Stromal cell of bone marrow (primary cell): ENCODE results near the gene LRP1B.
"Not testable (repeated sequence)": the region's sequence is repeated elsewhere in the genome, so short reads cannot be mapped to it uniquely, and the experiment has no call there.

Experiments
- DNase-seq: peaks from one replicate; pipeline ENCODE4 v3.0.0-alpha.2; 2012; ENCODE audit warnings: low read depth

LRP1B gene

GRCh38 chr2:142104134-142104758 lies 26.6 kb downstream of the LRP1B start:
- no peak for DNase-seq

DNA sequence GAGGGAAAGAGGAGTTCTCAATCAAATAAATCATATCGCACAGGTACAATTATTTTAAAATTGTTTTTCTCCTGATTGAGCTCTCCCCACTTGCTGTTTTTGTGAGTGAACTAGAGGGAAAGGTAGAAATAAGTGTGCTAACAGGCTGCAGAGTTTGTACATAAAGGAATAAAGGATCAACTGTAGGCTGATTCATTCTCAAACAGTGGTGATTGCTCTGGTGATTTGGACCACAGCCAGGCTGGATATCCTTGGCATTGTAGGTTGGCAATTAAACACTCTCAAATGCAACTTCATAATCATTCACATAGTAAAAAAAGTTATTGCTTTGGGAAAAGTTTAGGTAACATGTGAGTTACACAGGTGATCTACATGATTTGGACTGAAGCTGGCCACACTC lies 29.8 kb downstream of the LRP1B start:
- DNase-seq: no peak

DNA sequence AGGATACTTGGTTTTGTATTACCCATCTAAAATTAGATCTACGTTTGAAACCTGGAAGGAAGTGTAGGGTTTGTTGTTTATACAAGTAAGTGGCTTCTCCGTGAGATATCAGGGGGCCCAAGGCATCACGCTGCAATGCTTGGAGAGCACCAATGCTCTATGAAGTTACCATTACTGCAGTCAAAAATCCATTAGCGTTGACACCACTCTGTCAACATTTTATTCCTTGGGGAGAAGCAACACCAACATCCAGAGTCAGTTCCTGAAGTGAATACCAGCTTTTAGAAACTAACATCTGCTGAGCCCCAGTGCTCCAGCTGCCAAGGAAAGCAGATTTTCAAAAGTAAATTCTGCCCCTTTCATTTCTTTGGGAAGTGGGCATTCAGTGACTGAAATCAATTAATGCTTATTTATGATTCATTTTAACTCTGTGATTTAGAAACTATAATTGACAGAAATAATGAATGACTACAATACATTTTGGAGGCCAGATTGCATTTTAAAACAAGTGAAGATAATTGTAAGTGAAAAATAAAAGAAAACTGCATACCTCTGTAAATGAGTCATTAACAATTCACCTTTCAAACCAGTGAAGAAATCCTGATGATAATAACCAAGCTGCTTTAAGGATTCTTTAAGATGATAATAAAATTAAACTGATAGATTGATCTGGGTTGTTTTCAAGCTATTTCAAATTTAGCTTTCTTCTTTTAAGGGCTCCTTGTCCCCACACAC lies 30.5 kb downstream of the LRP1B start:
- DNase-seq: no peak

DNA sequence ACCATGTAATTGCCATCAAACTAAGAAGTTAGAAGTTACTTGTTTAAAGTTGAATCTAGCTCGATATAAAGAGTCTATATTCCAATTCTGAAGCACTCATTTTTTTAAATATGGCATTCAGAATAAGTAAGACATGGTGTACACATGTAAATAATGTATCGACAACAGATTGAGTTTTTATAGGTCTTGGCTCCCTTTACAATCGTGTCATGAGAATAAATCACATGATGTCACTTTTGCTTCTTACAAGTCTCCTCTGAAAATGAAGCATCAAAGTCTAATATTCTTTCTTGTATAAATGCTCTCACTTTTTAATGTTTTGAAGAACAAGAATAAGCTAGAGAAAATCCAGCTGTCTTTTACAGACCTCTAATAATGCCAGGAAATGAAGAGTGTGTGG lies 33.1 kb downstream of the LRP1B start:
- no peak for DNase-seq

- no peak for DNase-seq
Measured at GRCh38 chr2:142095647-142096046, 35.2 kb downstream of the LRP1B start.

DNA sequence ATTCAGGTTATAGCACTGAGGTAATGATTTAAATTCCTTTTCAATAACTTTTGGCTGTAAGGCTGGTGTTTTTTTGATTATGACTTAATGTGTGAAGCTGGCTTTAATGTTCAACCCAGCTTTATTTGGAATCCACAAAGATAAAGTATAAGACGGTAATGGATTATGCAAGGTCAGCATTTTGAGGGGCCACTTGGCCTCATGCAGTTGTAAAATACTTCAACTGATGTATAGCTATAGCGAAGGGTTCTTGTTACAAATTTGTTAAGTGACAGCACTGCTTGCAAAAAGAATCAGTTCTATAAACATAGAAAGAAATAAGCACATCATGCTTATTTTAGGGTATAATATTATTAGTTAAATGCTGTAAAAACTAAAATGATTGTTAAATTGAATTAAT lies 36.6 kb downstream of the LRP1B start:
- DNase-seq: no peak

GRCh38 chr2:142088058-142088568 lies 42.7 kb downstream of the LRP1B start:
- no peak for DNase-seq

GRCh38 chr2:142087585-142087984 lies 43.2 kb downstream of the LRP1B start:
- not testable (repeated sequence) for DNase-seq

DNA sequence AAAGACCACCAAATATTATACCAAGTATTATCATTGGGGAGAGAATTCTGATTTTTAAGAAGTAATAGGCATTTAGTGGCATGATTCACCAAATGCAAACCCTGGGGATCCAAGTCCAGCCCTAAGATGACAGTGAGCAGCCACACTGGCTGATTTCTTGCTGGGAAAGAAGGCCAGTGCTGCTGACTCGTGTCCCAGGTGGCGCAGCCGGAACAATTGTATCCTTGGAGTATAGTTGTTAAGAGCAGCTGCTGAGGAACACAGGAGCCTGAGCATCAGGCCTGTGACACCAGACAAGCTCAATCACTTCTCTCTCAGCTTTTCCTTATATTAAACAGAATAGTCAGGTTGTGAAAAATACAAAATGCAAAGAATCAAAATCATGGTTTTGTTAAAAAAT lies 48.4 kb downstream of the LRP1B start:
- no peak for DNase-seq

- DNase-seq: no peak
Measured at GRCh38 chr2:142076317-142076716, 54.5 kb downstream of the LRP1B start.

GRCh38 chr2:142075826-142076225 lies 55.0 kb downstream of the LRP1B start:
- DNase-seq: no peak

GRCh38 chr2:142069251-142069888 lies 61.4 kb downstream of the LRP1B start:
- no peak for DNase-seq

GRCh38 chr2:142065700-142066099 lies 65.1 kb downstream of the LRP1B start:
- peak; percentile 0 for DNase-seq

DNA sequence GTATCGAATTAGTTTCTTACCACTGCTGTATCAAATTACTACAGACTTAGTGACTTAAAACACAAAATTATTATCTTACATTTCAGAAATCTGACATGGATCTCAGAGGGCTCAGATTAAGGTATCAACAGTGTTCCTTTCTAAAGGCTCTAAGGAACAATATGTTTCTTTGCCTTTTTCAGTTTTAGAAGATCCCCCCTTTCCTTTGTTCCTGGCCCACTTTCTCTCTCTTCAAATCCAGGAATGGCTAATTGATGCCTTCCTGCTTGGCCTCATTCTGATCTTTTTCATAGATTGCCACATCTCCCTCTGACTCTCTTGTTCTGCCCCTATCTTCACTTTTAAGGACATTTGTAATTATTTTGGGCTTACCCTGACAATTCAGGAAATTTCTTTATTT lies 65.7 kb downstream of the LRP1B start:
- no peak for DNase-seq

DNA sequence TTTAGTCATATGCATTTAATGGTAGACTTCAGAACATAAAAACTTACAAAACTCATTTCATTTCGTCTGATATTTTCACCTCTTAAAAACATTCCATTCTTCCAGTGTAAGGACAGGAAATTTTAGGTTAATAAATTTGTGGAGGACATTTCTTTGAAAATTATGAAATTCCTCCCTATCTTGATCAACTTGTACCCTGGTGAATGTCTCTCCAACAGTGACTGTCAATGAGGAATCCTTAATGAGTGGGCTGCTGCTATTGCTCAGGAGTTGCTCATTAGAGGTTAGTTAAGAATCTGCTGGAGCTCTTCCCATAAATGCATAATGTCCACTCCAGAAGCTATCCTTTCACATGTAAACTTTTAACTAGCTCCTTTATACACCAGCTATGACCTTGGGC lies 69.1 kb downstream of the LRP1B start:
- no peak for DNase-seq

- no peak for DNase-seq
Measured at GRCh38 chr2:142058149-142058548, 72.7 kb downstream of the LRP1B start.

GRCh38 chr2:142056784-142057183 lies 74.0 kb downstream of the LRP1B start:
- no peak for DNase-seq

DNA sequence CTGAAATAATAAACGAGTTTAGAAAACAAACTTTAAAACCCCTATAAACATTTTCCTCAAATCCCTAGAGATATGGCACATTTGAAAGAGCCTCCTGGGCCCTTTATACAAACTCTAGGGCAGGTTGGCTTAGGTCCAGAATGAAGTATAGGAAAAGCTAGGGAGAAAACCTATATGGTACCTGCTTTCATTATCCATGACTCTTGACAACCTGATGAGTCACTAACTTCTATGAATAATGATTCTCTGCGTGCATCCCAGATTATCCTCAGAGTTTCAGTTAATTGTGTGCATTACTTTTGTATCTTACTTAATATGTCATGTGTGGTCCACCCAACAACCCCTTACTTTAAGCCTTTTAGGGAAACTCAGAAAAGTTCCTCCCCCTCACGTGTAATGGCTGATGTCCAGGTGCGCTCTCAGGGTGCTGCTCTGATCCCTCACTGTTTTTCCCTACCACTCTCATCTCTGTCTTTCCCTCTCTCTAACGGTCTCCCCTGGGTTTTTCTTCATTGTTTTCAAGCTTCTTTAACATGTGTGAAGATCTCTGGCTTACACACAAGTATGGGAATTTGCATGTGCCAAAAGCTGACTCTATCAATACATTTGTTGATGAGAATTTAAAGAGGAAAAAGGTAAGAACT lies 78.5 kb downstream of the LRP1B start:
- no peak for DNase-seq

GRCh38 chr2:142048581-142048980 lies 82.2 kb downstream of the LRP1B start:
- no peak for DNase-seq

GRCh38 chr2:142045641-142046040 lies 85.2 kb downstream of the LRP1B start:
- DNase-seq: no peak

GRCh38 chr2:142044197-142044596 lies 86.6 kb downstream of the LRP1B start:
- no peak for DNase-seq

DNA sequence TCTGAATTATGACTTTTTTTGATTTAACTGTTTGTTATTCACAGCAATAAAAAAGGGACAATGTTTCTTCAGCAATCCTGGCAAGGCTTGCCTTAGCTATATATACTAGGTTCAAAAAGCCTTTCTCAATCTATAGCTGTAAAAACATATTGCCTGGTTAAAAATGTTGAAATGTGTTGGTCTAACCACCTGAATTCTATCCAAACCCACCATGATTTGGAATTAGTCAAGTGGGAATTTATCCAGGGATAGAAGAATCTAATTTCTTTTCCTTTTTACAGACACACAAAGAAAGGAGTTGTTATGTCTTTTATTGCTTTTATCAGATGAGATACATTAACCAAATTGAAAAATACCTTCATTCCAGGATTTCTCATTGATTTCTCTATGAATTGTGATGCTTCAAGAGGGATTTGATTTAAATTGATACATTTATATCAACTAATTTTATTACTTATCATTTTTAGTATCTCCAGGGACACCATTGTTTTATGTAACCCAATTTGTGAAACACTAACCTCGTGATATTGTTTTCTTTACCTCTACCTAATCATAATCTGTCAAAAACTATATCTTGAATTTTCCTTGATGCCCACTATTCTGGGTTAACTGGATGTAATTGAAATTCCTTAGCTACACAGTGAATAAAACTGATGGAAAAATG lies 88.1 kb downstream of the LRP1B start:
- no peak for DNase-seq
